ENCODE results near the gene CDS2. TPM values are rescaled to one million over a fixed set of nuclear protein-coding genes. Genes with fewer than 3 reads are reported as not detected.

Gene CDS2
- total and polyA plus RNA-seq, 10 of the 15 experiments (the other 5 are each of a cell fraction or from before 2014, with no cell fraction given) = 11.5 to 94.7 (median 23.1) TPM

DNA sequence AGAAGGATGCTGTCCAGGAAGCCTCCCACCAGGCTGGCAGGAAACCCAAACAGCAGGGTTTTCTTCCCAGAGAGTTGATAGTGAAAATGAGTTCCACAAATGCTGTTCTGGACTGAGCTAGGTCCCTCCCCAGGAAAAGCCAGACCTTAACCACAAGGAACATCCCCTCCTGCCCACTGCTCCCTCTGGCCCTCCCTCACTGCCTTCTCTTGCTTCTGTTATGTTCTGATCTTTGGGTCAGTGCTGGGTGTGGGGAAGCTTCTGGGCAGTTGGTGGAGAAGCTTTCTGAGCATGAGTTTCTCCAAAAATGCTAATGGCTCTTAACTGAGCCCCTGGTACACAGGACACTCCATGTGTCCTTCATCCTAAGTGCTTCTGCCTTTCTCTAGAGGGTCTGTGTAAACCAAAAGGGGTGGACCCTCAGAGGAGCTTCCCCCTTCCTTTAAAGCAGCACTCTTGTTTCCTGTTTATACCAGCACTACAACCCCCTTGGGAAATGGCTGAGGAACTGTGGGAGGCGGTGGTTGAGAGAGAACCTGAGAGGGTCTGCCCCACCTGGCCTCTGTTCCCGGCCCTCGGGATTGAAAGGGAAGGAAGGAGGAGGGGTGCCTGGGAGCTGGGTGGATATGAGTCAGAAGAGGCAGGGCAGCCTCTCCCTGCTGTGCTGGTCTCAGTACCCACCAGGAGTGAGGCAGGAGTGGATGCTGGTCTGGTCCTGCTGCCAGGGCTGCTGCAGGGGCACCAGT, 42.0 kb downstream of the CDS2 start:
- DNase-seq (ENCODE audit: low read depth, low spot score) = no peak
- SMC1A ChIA-PET (ENCODE audit: uncharacterized antibody, unreplicated experiment) = interaction anchor here (1.2 to 6.7 kb wide), 7 partner anchors 11 to 42 kb away, joined by 4 to 64 read pairs (median 11); partner anchors contain the start of gene CDS2

More for the DNA sequence above, 42.0 kb downstream of the CDS2 start:
- Histone ChIP-seq H3K4me3 (no peak overlapping the region), H3K4me2 (ENCODE audit: control insufficient read depth, insufficient read depth) (peak overlapping the region; percentile 51), H3K27ac (ENCODE audit: control insufficient read depth, insufficient read depth) (peak overlapping the region; percentile 27), H3K27me3 (replicated peaks in 1 of 2; ENCODE audit: control insufficient read depth in 2 of 2, insufficient read depth in 2 of 2, low read length in 1 of 2) (no peaks in the 10 kb centered on the region), H3K9me3 (replicated peaks; ENCODE audit: control insufficient read depth, insufficient read depth, low read length) (no peaks in the 10 kb centered on the region), H3K4me1 (ENCODE audit: control insufficient read depth, insufficient read depth, low read length) (peaks cover 56% of the 10 kb centered on the region), H2AFZ (ENCODE audit: control insufficient read depth, low read depth, low read length) (no peak overlapping the region), H3K79me2 (ENCODE audit: control insufficient read depth, insufficient read depth, low read length) (peaks cover 12% of the 10 kb centered on the region), H3K9ac (ENCODE audit: control insufficient read depth, insufficient read depth, low read length) (no peak overlapping the region), H4K20me1 (ENCODE audit: control insufficient read depth, insufficient read depth) (no peaks in the 10 kb centered on the region; the same call in 1 of the 2 replicates), H3K36me3 (ENCODE audit: control insufficient read depth in 2 of 2, insufficient read depth in 2 of 2, low read length in 1 of 2) (no peaks in the 10 kb centered on the region; a peak in 2 of 4 replicates)
- ATAC-seq = peak; percentile 7
- FAIRE-seq = no peak
- CTCF ChIA-PET = interaction anchor here (0.7 to 8.4 kb wide), 12 partner anchors 10 to 54 kb away, joined by 3 to 56 read pairs (median 3); partner anchors contain the start of gene CDS2
- 0% methylated on average over 3 of the region's 3 CpGs for WGBS (ENCODE audit: insufficient coverage, insufficient replicate concordance, low lambda C conversion rate, missing lambda C conversion rate)
- no TSS peak for BruUV-seq (replicated peaks)
- POLR2A ChIA-PET = interaction anchor here (0.5 to 2.0 kb wide), 3 partner anchors 37 to 57 kb away, joined by 3 to 10 read pairs (median 5); partner anchors contain the start of gene CDS2
- peak; percentile 88 for TF ChIP-seq MEF2B (IDR thresholded peaks at IDR 0.05; ENCODE audit: partially characterized antibody, poor library complexity, severe bottlenecking)
- peak; percentile 76 for TF ChIP-seq IKZF1 (conservative IDR thresholded peaks at IDR 0.05)
- no peak for TF ChIP-seq BACH1 (IDR thresholded peaks at IDR 0.05; ENCODE audit: borderline replicate concordance)
- TF ChIP-seq, protein P1, sequence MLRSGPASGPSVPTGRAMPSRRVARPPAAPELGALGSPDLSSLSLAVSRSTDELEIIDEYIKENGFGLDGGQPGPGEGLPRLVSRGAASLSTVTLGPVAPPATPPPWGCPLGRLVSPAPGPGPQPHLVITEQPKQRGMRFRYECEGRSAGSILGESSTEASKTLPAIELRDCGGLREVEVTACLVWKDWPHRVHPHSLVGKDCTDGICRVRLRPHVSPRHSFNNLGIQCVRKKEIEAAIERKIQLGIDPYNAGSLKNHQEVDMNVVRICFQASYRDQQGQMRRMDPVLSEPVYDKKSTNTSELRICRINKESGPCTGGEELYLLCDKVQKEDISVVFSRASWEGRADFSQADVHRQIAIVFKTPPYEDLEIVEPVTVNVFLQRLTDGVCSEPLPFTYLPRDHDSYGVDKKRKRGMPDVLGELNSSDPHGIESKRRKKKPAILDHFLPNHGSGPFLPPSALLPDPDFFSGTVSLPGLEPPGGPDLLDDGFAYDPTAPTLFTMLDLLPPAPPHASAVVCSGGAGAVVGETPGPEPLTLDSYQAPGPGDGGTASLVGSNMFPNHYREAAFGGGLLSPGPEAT (IDR thresholded peaks at IDR 0.05; ENCODE audit: low read depth) = peak; percentile 23; the same call in 1 of the 2 replicates
- TF ChIP-seq EED (IDR thresholded peaks at IDR 0.05; ENCODE audit: low read depth) = peak; percentile 83
- 0 out of 2 replicates have a peak, but pooled peaks have one; percentile 27 for TF ChIP-seq GATAD2B (conservative IDR thresholded peaks at IDR 0.05; ENCODE audit: low read depth)
- no peak for TF ChIP-seq RELA (IDR thresholded peaks at IDR 0.05; ENCODE audit: borderline replicate concordance, partially characterized antibody)
- peak; percentile 71 to 72 for TF ChIP-seq IKZF2 (IDR thresholded peaks at IDR 0.05)
- RAD21 ChIA-PET (ENCODE audit: unreplicated experiment) = interaction anchor here (0.9 to 5.3 kb wide), 6 partner anchors 23 to 42 kb away, joined by 3 to 54 read pairs (median 4); partner anchors contain the start of gene CDS2
- intact Hi-C loops (cut with micrococcal nuclease; ENCODE audit: unreplicated experiment) = no loop called here
- in situ Hi-C loops (cut with MboI) = no loop called here

All from GM12878 (cell line).